A549 (cell line): ENCODE results near the gene UBTD1. TPM values are rescaled to one million over a fixed set of nuclear protein-coding genes. Genes with fewer than 3 reads are reported as not detected.
A peak's percentile ranks its signal among the peaks of the same experiment; 100 is the strongest.

Experiments
- ATAC-seq, 2 experiments: fragments of 200-7000 bp in 1 of 2; fragments of >200 bp in 1 of 2; cut with Nextera tagmentation in 1 of 2; cut with Tn5 transposase in 1 of 2; 3 replicates each; pipeline versions ENCODE4 v1.8.0 to v1.9.1; 2018 to 2020; ENCODE audit warnings: mild to moderate bottlenecking in 1 of 2, moderate library complexity in 1 of 2
- CTCF ChIA-PET: fragments of 300-600 bp; sonication (Branson Sonifier 250); formaldehyde crosslinking; extraction: SDS; loops from one replicate; lab custom pipeline; 2021; ENCODE audit warnings: antibody characterized with exemption, inconsistent platforms; lab: Yijun Ruan, JAX
- POLR2A ChIA-PET: fragments of 350-600 bp; formaldehyde crosslinking; extraction: SDS; loops from one replicate; lab custom pipeline; 2021; ENCODE audit warnings: antibody characterized with exemption, inconsistent platforms; lab: Yijun Ruan, JAX
- DNase-seq, 2 experiments: peaks; one replicate each; pipeline versions ENCODE4 v3.0.0 to v3.0.0-alpha.2; 2011 to 2016; ENCODE audit warnings: low read depth in 1 of 2, low spot score in 1 of 2
- FAIRE-seq: peaks from 2 replicates; lab custom pipeline; 2011; peaks lifted over from hg19 to GRCh38; lab: Jason Lieb, UNC
- H3K27ac ChIP-seq, 2 experiments: fragments of >200 bp; sonication (Bioruptor Twin); formaldehyde crosslinking; 3 replicates each; pipeline ENCODE4 v1.5.1; 2016 to 2017
- H3K4me1 ChIP-seq: fragments of >200 bp; sonication (Bioruptor Twin); formaldehyde crosslinking; 3 replicates; pipeline ENCODE4 v1.6.1; 2016
- H3K4me2 ChIP-seq: fragments of >200 bp; sonication (Bioruptor Twin); formaldehyde crosslinking; 3 replicates; pipeline ENCODE4 v1.6.1; 2016
- H3K4me3 ChIP-seq: fragments of >200 bp; sonication (Bioruptor Twin); formaldehyde crosslinking; 3 replicates; pipeline ENCODE4 v1.5.1; 2016
- H3K9me3 ChIP-seq: fragments of >200 bp; sonication (Bioruptor Twin); formaldehyde crosslinking; 3 replicates; pipeline ENCODE4 v1.6.1; 2016
- BCL3 ChIP-seq: fragments of >200 bp; sonication (Bioruptor Twin); formaldehyde crosslinking; IDR thresholded peaks from 3 replicates; pipeline ENCODE4 v1.6.1; 2016
- CBX8 ChIP-seq: fragments of 200-600 bp; sonication (generic); IDR thresholded peaks from 2 replicates; pipeline ENCODE4 v1.6.1; 2016
- CEBPB ChIP-seq, 2 experiments: fragments of >200 bp in 1 of 2; sonication (Bioruptor Twin) in 1 of 2; formaldehyde crosslinking in 1 of 2; IDR thresholded peaks; 2 replicates each; pipeline ENCODE4 v1.6.1; 2012 to 2016
- CHD2 ChIP-seq: fragments of 150-350 bp; IDR thresholded peaks from 2 replicates; pipeline ENCODE4 v1.6.1; 2014; ENCODE audit warnings: low read length; ENCODE audit not compliant: partially characterized antibody
- CHD4 ChIP-seq: fragments of 200-600 bp; sonication (generic); IDR thresholded peaks from 2 replicates; pipeline ENCODE4 v1.6.1; 2016; ENCODE audit warnings: antibody characterized with exemption, mild to moderate bottlenecking, borderline replicate concordance
- EHF ChIP-seq: fragments of 250-450 bp; sonication (Bioruptor Pico); IDR thresholded peaks from 2 replicates; pipeline ENCODE4 v1.5.0; 2020; ENCODE audit warnings: mild to moderate bottlenecking
- FOSB ChIP-seq: fragments of 250-450 bp; sonication (Bioruptor Pico); IDR thresholded peaks from 2 replicates; pipeline ENCODE4 v1.5.0; 2020; ENCODE audit warnings: mild to moderate bottlenecking, moderate library complexity
- FOSL2 ChIP-seq, 2 experiments: fragments of 450-650 bp in 1 of 2; fragments of >200 bp in 1 of 2; sonication (Bioruptor Twin) in 1 of 2; formaldehyde crosslinking; IDR thresholded peaks; 2 replicates each; pipeline versions ENCODE4 v1.5.0 to v1.6.1; 2016 to 2020; ENCODE audit warnings: mild to moderate bottlenecking in 1 of 2, moderate library complexity in 1 of 2
- GATA3 ChIP-seq: IDR thresholded peaks from 2 replicates; pipeline ENCODE4 v1.6.1; 2012; ENCODE audit warnings: borderline replicate concordance
- HDAC2 ChIP-seq: fragments of 200-600 bp; sonication (generic); IDR thresholded peaks from 2 replicates; pipeline ENCODE4 v1.6.1; 2016
- HES2 ChIP-seq: fragments of >200 bp; sonication (Bioruptor Twin); formaldehyde crosslinking; IDR thresholded peaks from 2 replicates; pipeline ENCODE4 v1.6.1; 2016
- HEYL ChIP-seq: fragments of 250-450 bp; sonication (Bioruptor Pico); IDR thresholded peaks from 2 replicates; pipeline ENCODE4 v1.8.0; 2021; ENCODE audit warnings: mild to moderate bottlenecking, moderate library complexity
- JUNB ChIP-seq: fragments of >200 bp; sonication (Bioruptor Twin); formaldehyde crosslinking; IDR thresholded peaks from 2 replicates; pipeline ENCODE4 v1.6.1; 2016
- KDM5A ChIP-seq: fragments of 200-600 bp; sonication (generic); IDR thresholded peaks from 2 replicates; pipeline ENCODE4 v1.6.1; 2016; ENCODE audit warnings: antibody characterized with exemption, mild to moderate bottlenecking
- MAX ChIP-seq: IDR thresholded peaks from 2 replicates; pipeline ENCODE4 v1.6.1; 2012
- MYC ChIP-seq: IDR thresholded peaks from 2 replicates; pipeline ENCODE4 v1.6.1; 2012; ENCODE audit warnings: mild to moderate bottlenecking, inconsistent platforms, low read length, improper control_type of control experiment, borderline replicate concordance
- NPAS2 ChIP-seq: fragments of 250-450 bp; sonication (Bioruptor Pico); IDR thresholded peaks from 2 replicates; pipeline ENCODE4 v1.8.0; 2022; ENCODE audit warnings: mild to moderate bottlenecking, moderate library complexity, borderline replicate concordance
- NR3C1 ChIP-seq: fragments of >200 bp; sonication (Bioruptor Twin); formaldehyde crosslinking; IDR thresholded peaks from 3 replicates; pipeline ENCODE4 v1.6.1; 2017
- PBX3 ChIP-seq: IDR thresholded peaks from 2 replicates; pipeline ENCODE4 v1.6.1; 2012
- PHF8 ChIP-seq: fragments of 200-600 bp; sonication (generic); IDR thresholded peaks from 2 replicates; pipeline ENCODE4 v1.6.1; 2016; ENCODE audit warnings: low read depth, mild to moderate bottlenecking, antibody characterized with exemption, moderate library complexity, borderline replicate concordance
- POLR2A ChIP-seq: IDR thresholded peaks from 2 replicates; pipeline ENCODE4 v1.6.1; 2012; ENCODE audit warnings: mild to moderate bottlenecking, low read length
- RAD21 ChIP-seq, 2 experiments: fragments of >200 bp in 1 of 2; sonication (Bioruptor Twin) in 1 of 2; formaldehyde crosslinking in 1 of 2; IDR thresholded peaks in 1 of 2; conservative IDR thresholded peaks in 1 of 2; 2 replicates in 1 of 2; 3 replicates in 1 of 2; pipeline ENCODE4 v1.6.1; 2012 to 2018; ENCODE audit warnings: inconsistent platforms in 1 of 2
- RFX5 ChIP-seq: fragments of 450-650 bp; IDR thresholded peaks from 2 replicates; pipeline ENCODE4 v1.7.1; 2014; ENCODE audit warnings: antibody characterized with exemption, mild to moderate bottlenecking, moderate library complexity
- SREBF2 ChIP-seq: fragments of 450-650 bp; IDR thresholded peaks from 2 replicates; pipeline ENCODE4 v1.6.1; 2014; ENCODE audit warnings: mild to moderate bottlenecking, moderate library complexity
- ZFP36 ChIP-seq: fragments of 450-650 bp; IDR thresholded peaks from 2 replicates; pipeline ENCODE4 v1.6.1; 2014; ENCODE audit warnings: borderline replicate concordance; ENCODE audit not compliant: partially characterized antibody
- WGBS: methylation state at CpG from one replicate; pipeline ENCODE4 v1.1.6; 2017; ENCODE audit errors: missing lambda C conversion rate; 5-methylcytosine and 5-hydroxymethylcytosine counted together
- polyA plus RNA-seq, 4 experiments: library from polyadenylated mRNA; depleted of rRNA in 3 of 4; stranded (reverse); fragments of >200 nt; fragmentation: RNase III in 1 of 4; extraction: RNeasy Plus Mini Kit Qiagen cat#74134 plus additional on column Dnase treatment in 1 of 4; gene quantifications; 2 replicates in 3 of 4; 3 replicates in 1 of 4; pipeline ENCODE4 v1.2.3, GENCODE V29; 2011 to 2017

The UBTD1 gene
- polyA plus RNA-seq, 2 of the 4 experiments (the other 2 are of a cell fraction), result 5.9 to 11.6 TPM

- H3K9me3 ChIP-seq, result no peaks in the 10 kb centered on the region
- no peak for FAIRE-seq
- TF ChIP-seq KDM5A, result no peak
- no peak for TF ChIP-seq JUNB
- no peak for TF ChIP-seq SREBF2
- TF ChIP-seq EHF, result no peak
- TF ChIP-seq FOSL2 (IDR thresholded peaks at IDR 0.05), result no peak
- TF ChIP-seq FOSL2 (CRISPR knock-in tag; IDR thresholded peaks at IDR 0.05), result no peak
- TF ChIP-seq GATA3, result no peak
- TF ChIP-seq CEBPB (IDR thresholded peaks at IDR 0.05), result no peak
- no peak for TF ChIP-seq RAD21 (conservative IDR thresholded peaks at IDR 0.05 in 1 of 2, IDR thresholded peaks at IDR 0.05 in 1 of 2)
- no peak for TF ChIP-seq CHD2
- no peak for TF ChIP-seq NPAS2 (CRISPR knock-in tag)
- TF ChIP-seq POLR2A, result no peak
- no peak for TF ChIP-seq PHF8
- TF ChIP-seq PBX3, result no peak
- TF ChIP-seq MYC, result no peak
- TF ChIP-seq CHD4, result no peak
- no peak for TF ChIP-seq HES2
- TF ChIP-seq NR3C1, result no peak
- no peak for TF ChIP-seq RFX5
- TF ChIP-seq, all 56 proteins: peak for 0
- Histone ChIP-seq H3K4me3 (peak overlapping the region; percentile 74), H3K4me2 (peak overlapping the region; percentile 76), H3K27ac (peak overlapping the region; percentile 85 to 96), H3K4me1 (peaks cover 23% of the 10 kb centered on the region; the same call in 2 of the 3 replicates)
- ATAC-seq (no peak; a peak in 1 of 6 replicates), DNase-seq (peak in 1 of 2 experiments; percentile 17)
- ChIA-PET POLR2A (interaction anchor here (1.2 to 1.6 kb wide), 3 partner anchors 32 to 188 kb away, joined by 4 to 5 read pairs (median 5); partner anchors contain the start of gene AVPI1), CTCF (interaction anchor here (0.6 to 4.7 kb wide), 14 partner anchors 9 to 232 kb away, joined by 3 to 38 read pairs (median 4); partner anchors contain the start of gene FRAT1)
- WGBS, result 34% methylated on average over 28 of the region's 41 CpGs
These were observed 1.0 kb downstream of the UBTD1 start for GRCh38 chr10:97499561-97500296.

- DNase-seq (no peak), ATAC-seq (no peak), FAIRE-seq (no peak)
- TF ChIP-seq RAD21 (conservative IDR thresholded peaks at IDR 0.05 in 1 of 2, IDR thresholded peaks at IDR 0.05 in 1 of 2) (no peak), BCL3 (no peak), HDAC2 (no peak), HES2 (no peak), MAX (no peak), KDM5A (no peak), HEYL (no peak), FOSL2 (IDR thresholded peaks at IDR 0.05) (no peak), FOSL2 (CRISPR knock-in tag; IDR thresholded peaks at IDR 0.05) (no peak), ZFP36 (no peak), FOSB (CRISPR knock-in tag) (no peak), CBX8 (no peak)
- Histone ChIP-seq H3K4me1 (peaks cover 23% of the 10 kb centered on the region; the same call in 2 of the 3 replicates), H3K4me2 (peak overlapping the region; percentile 76), H3K9me3 (no peaks in the 10 kb centered on the region), H3K27ac (no peak overlapping the region), H3K4me3 (peak overlapping the region; percentile 74; the same call in 1 of the 3 replicates)
- WGBS, result 95% methylated on average over 2 of the region's 2 CpGs
- ChIA-PET CTCF (interaction anchor here (0.8 to 4.7 kb wide), 8 partner anchors 8 to 191 kb away, joined by 3 to 38 read pairs (median 4); no protein-coding TSS in a partner anchor), POLR2A (no interaction called here)
These were observed 1.5 kb downstream of the UBTD1 start for GRCh38 chr10:97500297-97500575.
